ENCODE measurements around the gene CYP4F2. TPM values are rescaled to one million over a fixed set of nuclear protein-coding genes. Genes with fewer than 3 reads are reported as not detected.

CYP4F2 gene
- total and polyA plus RNA-seq, 4 donors: 7.7 to 186 (median 85.2) TPM

- 19% methylated on average over 1 of the region's 1 CpG for WGBS
- no peak for DNase-seq (ENCODE audit: low spot score)
- H3K4me3 ChIP-seq (ENCODE audit: low read depth in 1 of 3, low read length in 3 of 3): no peak overlapping the region
- peak in 1 of 2 donors; percentile 59 for TF ChIP-seq GABPA (IDR thresholded peaks at IDR 0.05 in 1 of 2, conservative IDR thresholded peaks at IDR 0.05 in 1 of 2)
- no peak for TF ChIP-seq TAF1 (conservative IDR thresholded peaks at IDR 0.05)
- TF ChIP-seq FOXA1 (IDR thresholded peaks at IDR 0.05): peak; percentile 67
- no peak for TF ChIP-seq EGR1 (IDR thresholded peaks at IDR 0.05; ENCODE audit: low read depth in 2 of 2)
- TF ChIP-seq FOXA2 (IDR thresholded peaks at IDR 0.05): peak; percentile 47
- TF ChIP-seq SP1 (IDR thresholded peaks at IDR 0.05): peak; percentile 93
- peak; percentile 99 for TF ChIP-seq RXRA (IDR thresholded peaks at IDR 0.05)
- TF ChIP-seq CTCF (IDR thresholded peaks at IDR 0.05; ENCODE audit: low read depth, low read length, missing input control): no peak
- TF ChIP-seq RAD21 (IDR thresholded peaks at IDR 0.05): peak; percentile 61 to 67
- peak; percentile 97 for TF ChIP-seq MAX (IDR thresholded peaks at IDR 0.05)
- TF ChIP-seq REST (IDR thresholded peaks at IDR 0.05): peak; percentile 85
- peak; percentile 76 for TF ChIP-seq YY1 (IDR thresholded peaks at IDR 0.05)
- TF ChIP-seq ATF3 (IDR thresholded peaks at IDR 0.05): no peak
- TF ChIP-seq ZBTB33 (IDR thresholded peaks at IDR 0.05): peak; percentile 90
- peak; percentile 93 for TF ChIP-seq HNF4G (IDR thresholded peaks at IDR 0.05)
- peak; percentile 98 for TF ChIP-seq HNF4A (conservative IDR thresholded peaks at IDR 0.05)
- TF ChIP-seq NR2F2 (IDR thresholded peaks at IDR 0.05): peak; percentile 83
- peak; percentile 62 to 93 for TF ChIP-seq JUND (IDR thresholded peaks at IDR 0.05)
- no peaks in the 10 kb centered on the region for H3K27me3 ChIP-seq (ENCODE audit: control insufficient read depth in 4 of 4, insufficient read depth in 4 of 4, low read length in 3 of 4)
- H3K9ac ChIP-seq (ENCODE audit: low read depth in 1 of 2, low read length in 2 of 2): no peak overlapping the region
- peaks cover 9 to 58% (median 37%) of the 10 kb centered on the region in 4 donors for H3K4me1 ChIP-seq (ENCODE audit: control insufficient read depth in 4 of 4, insufficient read depth in 4 of 4, low read length in 3 of 4)
- H3K27ac ChIP-seq (ENCODE audit: low read depth in 1 of 2, low read length in 2 of 2): peak overlapping the region; percentile 69 to 74
- no peaks in the 10 kb centered on the region for H3K9me3 ChIP-seq (ENCODE audit: control insufficient read depth in 4 of 4, low read length in 3 of 4)
- peaks cover 0 to 25% (median 20%) of the 10 kb centered on the region in 4 donors for H3K36me3 ChIP-seq (ENCODE audit: control insufficient read depth in 4 of 4, insufficient read depth in 3 of 4, low read depth in 1 of 4, low read length in 3 of 4)
Observed at GRCh38 chr19:15926484-15926883, 28.6 kb upstream of the CYP4F2 start.

All from liver (tissue), 9 donors.